B cell (primary cell): ENCODE data around the gene GMPR2.
"Not testable (repeated sequence)": the region's sequence is repeated elsewhere in the genome, so short reads cannot be mapped to it uniquely, and the experiment has no call there.

Source experiments
- CTCF ChIP-seq: fragments of 200-600 bp; IDR thresholded peaks from one replicate; pipeline ENCODE4 v1.8.0; 2022; ENCODE audit warnings: antibody characterized with exemption, mild to moderate bottlenecking
- EZH2 ChIP-seq: IDR thresholded peaks from 2 replicates; pipeline ENCODE4 v1.6.1; 2012; ENCODE audit warnings: borderline replicate concordance, low read depth, mild to moderate bottlenecking, moderate library complexity, low read length; ENCODE audit not compliant: insufficient read depth, poor library complexity, severe bottlenecking

DNA sequence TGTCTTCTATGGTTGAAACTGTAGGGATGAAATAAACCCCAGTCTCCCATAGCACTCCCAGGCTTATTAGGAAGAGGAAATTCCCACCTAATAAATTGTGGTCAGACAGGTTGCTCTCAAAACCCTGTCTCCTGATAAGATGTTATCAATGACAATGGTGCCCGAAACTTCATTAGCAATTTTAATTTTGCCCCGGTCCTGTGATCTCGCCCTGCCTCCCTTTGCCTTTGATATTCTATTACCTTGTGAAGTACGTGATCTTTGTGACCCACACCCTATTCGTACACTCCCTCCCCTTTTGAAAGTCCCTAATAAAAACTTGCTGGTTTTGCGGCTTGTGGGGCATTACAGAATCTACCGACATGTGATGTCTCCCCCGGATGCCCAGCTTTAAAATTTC lies 30.2 kb upstream of the GMPR2 start:
- not testable (repeated sequence) for TF ChIP-seq CTCF, EZH2
